Stimulated activated CD4-positive, alpha-beta T cell treated with anti-CD3 and anti-CD28 coated beads, Interleukin-12 subunit alpha, Interleukin-12 subunit beta, amount 100 ng/mL, for 24 hours (primary cell): ENCODE results near the gene JAG1.

Experiments used
- DNase-seq, 2 experiments: peaks; one replicate each; pipeline ENCODE4 v3.0.0-alpha.2; 2020; ENCODE audit warnings: low read depth in 2 of 2

The JAG1 gene

GRCh38 chr20:10667560-10668167, 6.1 kb downstream of the JAG1 start:
- no peak for DNase-seq

- no peak for DNase-seq
These were observed 6.8 kb downstream of the JAG1 start for GRCh38 chr20:10667077-10667401.

GRCh38 chr20:10666221-10667076, 7.3 kb downstream of the JAG1 start:
- no peak for DNase-seq

- DNase-seq: no peak
These were observed 8.0 kb downstream of the JAG1 start for GRCh38 chr20:10665791-10666190.

- DNase-seq: no peak
These were observed 8.7 kb downstream of the JAG1 start for GRCh38 chr20:10665027-10665561.

GRCh38 chr20:10663756-10664155, 10.0 kb downstream of the JAG1 start:
- DNase-seq: no peak

- no peak for DNase-seq
These were observed 10.9 kb downstream of the JAG1 start for GRCh38 chr20:10662661-10663458.

GRCh38 chr20:10662151-10662550, 11.6 kb downstream of the JAG1 start:
- no peak for DNase-seq

- no peak for DNase-seq
These were observed 12.5 kb downstream of the JAG1 start for GRCh38 chr20:10661261-10661660.

GRCh38 chr20:10660661-10661060, 13.1 kb downstream of the JAG1 start:
- DNase-seq: no peak

GRCh38 chr20:10659651-10660601, 13.9 kb downstream of the JAG1 start:
- no peak for DNase-seq

GRCh38 chr20:10658876-10659632, 14.7 kb downstream of the JAG1 start:
- DNase-seq: no peak

- DNase-seq: no peak
These were observed 15.6 kb downstream of the JAG1 start for GRCh38 chr20:10658051-10658823.

- no peak for DNase-seq
These were observed 16.3 kb downstream of the JAG1 start for GRCh38 chr20:10657453-10657852.

GRCh38 chr20:10655720-10656669, 17.8 kb downstream of the JAG1 start:
- no peak for DNase-seq

GRCh38 chr20:10654630-10655029, 19.2 kb downstream of the JAG1 start:
- DNase-seq: no peak

- DNase-seq: no peak
These were observed 19.6 kb downstream of the JAG1 start for GRCh38 chr20:10654250-10654610.

GRCh38 chr20:10653599-10654249, 20.1 kb downstream of the JAG1 start:
- DNase-seq: no peak
